HEK293T (cell line): Measurements from ENCODE around the gene OR2B6.

ENCODE experiments used
- ARNT ChIP-seq: fragments of 450-650 bp; IDR thresholded peaks from 2 replicates; pipeline ENCODE4 v1.6.1; 2017; ENCODE audit warnings: mild to moderate bottlenecking
- BHLHE40 ChIP-seq: fragments of 450-650 bp; IDR thresholded peaks from 2 replicates; pipeline ENCODE4 v1.6.1; 2016; ENCODE audit warnings: mild to moderate bottlenecking, moderate library complexity, borderline replicate concordance
- ELF4 ChIP-seq: fragments of 450-650 bp; IDR thresholded peaks from 2 replicates; pipeline ENCODE4 v1.6.1; 2017; ENCODE audit warnings: antibody characterized with exemption
- FOXA1 ChIP-seq: fragments of 450-650 bp; IDR thresholded peaks from 2 replicates; pipeline ENCODE4 v1.6.1; 2016; ENCODE audit warnings: mild to moderate bottlenecking
- FOXK2 ChIP-seq: fragments of 450-650 bp; IDR thresholded peaks from 2 replicates; pipeline ENCODE4 v1.6.1; 2016; ENCODE audit warnings: mild to moderate bottlenecking
- FOXM1 ChIP-seq: fragments of 450-650 bp; IDR thresholded peaks from 2 replicates; pipeline ENCODE4 v1.6.1; 2017; ENCODE audit warnings: mild to moderate bottlenecking, borderline replicate concordance
- HDGF ChIP-seq: fragments of 450-650 bp; IDR thresholded peaks from 2 replicates; pipeline ENCODE4 v1.6.1; 2017; ENCODE audit warnings: antibody characterized with exemption, borderline replicate concordance
- LEF1 ChIP-seq: fragments of 450-650 bp; IDR thresholded peaks from 2 replicates; pipeline ENCODE4 v1.6.1; 2017; ENCODE audit warnings: mild to moderate bottlenecking, borderline replicate concordance
- PKNOX1 ChIP-seq: fragments of 450-650 bp; IDR thresholded peaks from 2 replicates; pipeline ENCODE4 v1.6.1; 2016
- SP1 ChIP-seq: fragments of 450-650 bp; IDR thresholded peaks from 2 replicates; pipeline ENCODE4 v1.6.1; 2017
- SUZ12 ChIP-seq: fragments of 450-650 bp; IDR thresholded peaks from 2 replicates; pipeline ENCODE4 v1.6.1; 2016; ENCODE audit warnings: mild to moderate bottlenecking
- TARDBP ChIP-seq: fragments of 450-650 bp; IDR thresholded peaks from 2 replicates; pipeline ENCODE4 v1.6.1; 2016
- ZNF384 ChIP-seq: fragments of 450-650 bp; IDR thresholded peaks from 2 replicates; pipeline ENCODE4 v1.6.1; 2016

- TF ChIP-seq PKNOX1 = no peak
- TF ChIP-seq ZNF384 = no peak
- TF ChIP-seq BHLHE40 = no peak
- TF ChIP-seq ELF4 = no peak
- no peak for TF ChIP-seq SP1
- no peak for TF ChIP-seq FOXK2
- TF ChIP-seq SUZ12 = no peak
- TF ChIP-seq HDGF = no peak
- TF ChIP-seq FOXA1 = no peak
- TF ChIP-seq TARDBP = no peak
- TF ChIP-seq FOXM1 = no peak
- no peak for TF ChIP-seq ARNT
- TF ChIP-seq LEF1 = no peak
Measured at GRCh38 chr6:27951040-27951439, 6.0 kb upstream of the OR2B6 start.
